GM12873 (cell line): ENCODE results near the gene SAMD10.

Experiments
- TF ChIP-seq, protein P1 (sequence below): IDR thresholded peaks from 2 replicates; pipeline ENCODE4 v1.5.1; 2012; ENCODE audit warnings: low read depth, mild to moderate bottlenecking, moderate library complexity, low read length, control low read depth; ENCODE audit not compliant: insufficient read depth; ENCODE audit errors: missing control alignments

SAMD10 gene

DNA sequence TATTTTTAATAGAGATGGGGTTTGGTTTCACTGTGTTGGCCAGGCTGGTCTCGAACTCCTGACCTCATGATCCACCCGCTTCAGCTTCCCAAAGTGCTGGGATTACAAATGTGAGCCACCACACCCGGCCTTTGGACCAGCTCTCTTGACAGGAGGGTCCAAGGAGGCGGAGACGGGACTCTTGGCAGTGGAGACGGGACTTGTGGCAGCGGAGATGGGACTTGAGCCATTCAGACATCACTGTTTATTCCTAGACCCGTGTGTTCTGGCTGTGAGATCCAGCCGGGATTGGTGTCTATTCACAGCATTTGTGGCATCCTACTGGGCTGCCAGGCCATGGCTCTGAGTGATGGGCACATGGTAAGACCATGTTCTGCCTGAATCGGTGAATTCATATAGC is 27.0 kb upstream of the SAMD10 start:
- TF ChIP-seq, protein P1, sequence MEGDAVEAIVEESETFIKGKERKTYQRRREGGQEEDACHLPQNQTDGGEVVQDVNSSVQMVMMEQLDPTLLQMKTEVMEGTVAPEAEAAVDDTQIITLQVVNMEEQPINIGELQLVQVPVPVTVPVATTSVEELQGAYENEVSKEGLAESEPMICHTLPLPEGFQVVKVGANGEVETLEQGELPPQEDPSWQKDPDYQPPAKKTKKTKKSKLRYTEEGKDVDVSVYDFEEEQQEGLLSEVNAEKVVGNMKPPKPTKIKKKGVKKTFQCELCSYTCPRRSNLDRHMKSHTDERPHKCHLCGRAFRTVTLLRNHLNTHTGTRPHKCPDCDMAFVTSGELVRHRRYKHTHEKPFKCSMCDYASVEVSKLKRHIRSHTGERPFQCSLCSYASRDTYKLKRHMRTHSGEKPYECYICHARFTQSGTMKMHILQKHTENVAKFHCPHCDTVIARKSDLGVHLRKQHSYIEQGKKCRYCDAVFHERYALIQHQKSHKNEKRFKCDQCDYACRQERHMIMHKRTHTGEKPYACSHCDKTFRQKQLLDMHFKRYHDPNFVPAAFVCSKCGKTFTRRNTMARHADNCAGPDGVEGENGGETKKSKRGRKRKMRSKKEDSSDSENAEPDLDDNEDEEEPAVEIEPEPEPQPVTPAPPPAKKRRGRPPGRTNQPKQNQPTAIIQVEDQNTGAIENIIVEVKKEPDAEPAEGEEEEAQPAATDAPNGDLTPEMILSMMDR: no peak

DNA sequence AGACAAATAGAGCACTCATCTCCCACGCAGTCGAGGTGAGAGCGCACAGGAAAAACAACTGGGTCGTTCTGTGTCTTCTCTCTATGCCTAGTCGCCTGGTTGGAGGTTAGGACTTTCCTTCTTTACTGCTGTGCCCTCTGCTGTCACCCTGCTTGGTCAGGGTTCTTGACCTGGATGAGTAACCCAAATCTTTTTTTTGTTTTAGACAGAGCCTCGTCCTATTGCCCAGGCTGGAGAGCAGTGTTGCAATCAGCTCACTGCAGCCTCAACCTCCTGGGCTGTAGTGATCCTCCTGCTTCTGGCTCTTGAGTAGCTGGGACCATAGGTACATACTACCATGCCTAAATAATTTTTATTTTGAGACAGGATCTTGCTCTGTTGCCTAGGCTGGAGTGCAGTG is 26.0 kb upstream of the SAMD10 start:
- TF ChIP-seq, protein P1: no peak

- TF ChIP-seq, protein P1: no peak
Measured at GRCh38 chr20:64003960-64004725, 24.7 kb upstream of the SAMD10 start.

GRCh38 chr20:64001607-64002011 is 22.2 kb upstream of the SAMD10 start:
- TF ChIP-seq, protein P1: no peak

GRCh38 chr20:64000906-64001305 is 21.5 kb upstream of the SAMD10 start:
- TF ChIP-seq, protein P1: no peak

DNA sequence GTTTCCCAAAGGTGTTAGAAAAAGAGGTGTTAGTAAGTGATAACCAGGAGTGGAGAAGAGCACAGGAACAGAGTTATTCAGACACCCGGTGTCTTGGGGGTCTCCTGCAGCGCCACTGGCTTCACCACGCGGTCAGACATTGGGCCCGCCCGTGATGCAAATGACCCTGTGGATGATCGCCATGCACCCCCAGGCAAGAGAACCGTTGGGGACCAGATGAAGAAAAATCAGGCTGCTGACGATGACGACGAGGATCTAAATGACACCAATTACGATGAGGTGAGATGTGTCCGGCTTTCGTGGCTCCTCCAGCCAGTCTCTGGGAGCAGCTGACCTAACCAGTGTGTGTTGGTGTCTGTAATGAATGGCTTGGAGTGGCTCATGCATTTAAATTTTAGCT is 3.5 kb upstream of the SAMD10 start:
- TF ChIP-seq, protein P1: no peak

DNA sequence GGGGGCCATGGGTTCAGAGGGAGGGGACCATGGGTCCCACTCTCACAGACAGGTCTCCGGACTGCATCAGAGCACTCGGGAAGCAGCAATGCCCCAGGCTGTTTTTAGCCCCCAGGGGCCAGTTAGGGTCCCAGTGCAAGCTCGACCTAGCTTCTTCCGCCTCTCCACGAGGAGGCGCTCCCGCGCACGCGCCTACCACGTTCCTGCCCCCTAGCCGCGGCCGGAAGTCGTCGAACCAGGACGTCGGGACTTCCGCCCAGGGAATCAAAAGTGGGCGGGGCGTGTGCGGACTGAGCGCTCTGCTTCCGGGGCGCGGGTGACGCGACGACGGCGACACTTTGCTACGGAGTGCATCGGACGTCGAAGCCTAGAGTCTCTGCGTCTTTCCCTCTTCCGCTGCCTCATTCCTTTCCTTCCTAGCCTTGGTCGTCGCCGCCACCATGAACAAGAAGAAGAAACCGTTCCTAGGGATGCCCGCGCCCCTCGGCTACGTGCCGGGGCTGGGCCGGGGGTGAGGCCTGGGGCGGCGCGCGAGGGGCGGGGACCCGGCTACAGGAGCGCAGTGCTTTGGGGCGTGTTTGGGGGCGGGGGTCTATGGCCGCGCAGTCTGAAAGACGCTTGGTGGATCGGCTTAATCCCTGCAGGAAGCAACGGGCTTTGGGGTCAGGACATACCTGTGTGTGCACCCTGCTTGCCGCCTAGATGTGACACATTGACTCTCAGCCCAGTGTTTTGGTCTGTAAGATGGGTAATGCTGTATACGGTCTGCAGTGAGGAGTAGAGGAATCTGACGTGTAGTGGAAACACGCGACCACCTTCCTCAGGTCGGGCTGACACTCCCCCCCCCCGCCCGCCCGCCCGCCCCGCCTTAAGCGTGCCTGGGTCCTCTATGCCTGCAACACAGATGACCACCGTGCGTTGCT is 1.6 kb upstream of the SAMD10 start, which contains the start of gene PRPF6:
TSS of gene PRPF6 (plus strand) at position 327 of the 923 bp plus-strand sequence. CDS start at position 441, 114 bp downstream.
- TF ChIP-seq, protein P1: peak; percentile 92
